Measurements from ENCODE around the gene AXIN1. TPM values are rescaled to one million over a fixed set of nuclear protein-coding genes. Genes with fewer than 3 reads are reported as not detected.
A peak's percentile ranks its signal among the peaks of the same experiment; 100 is the strongest.

The AXIN1 gene
- total and polyA plus RNA-seq, 9 of the 15 experiments (the other 6 are each of a cell fraction or from before 2014, with no cell fraction given): 0.42 to 58.0 (median 25.9) TPM

DNA sequence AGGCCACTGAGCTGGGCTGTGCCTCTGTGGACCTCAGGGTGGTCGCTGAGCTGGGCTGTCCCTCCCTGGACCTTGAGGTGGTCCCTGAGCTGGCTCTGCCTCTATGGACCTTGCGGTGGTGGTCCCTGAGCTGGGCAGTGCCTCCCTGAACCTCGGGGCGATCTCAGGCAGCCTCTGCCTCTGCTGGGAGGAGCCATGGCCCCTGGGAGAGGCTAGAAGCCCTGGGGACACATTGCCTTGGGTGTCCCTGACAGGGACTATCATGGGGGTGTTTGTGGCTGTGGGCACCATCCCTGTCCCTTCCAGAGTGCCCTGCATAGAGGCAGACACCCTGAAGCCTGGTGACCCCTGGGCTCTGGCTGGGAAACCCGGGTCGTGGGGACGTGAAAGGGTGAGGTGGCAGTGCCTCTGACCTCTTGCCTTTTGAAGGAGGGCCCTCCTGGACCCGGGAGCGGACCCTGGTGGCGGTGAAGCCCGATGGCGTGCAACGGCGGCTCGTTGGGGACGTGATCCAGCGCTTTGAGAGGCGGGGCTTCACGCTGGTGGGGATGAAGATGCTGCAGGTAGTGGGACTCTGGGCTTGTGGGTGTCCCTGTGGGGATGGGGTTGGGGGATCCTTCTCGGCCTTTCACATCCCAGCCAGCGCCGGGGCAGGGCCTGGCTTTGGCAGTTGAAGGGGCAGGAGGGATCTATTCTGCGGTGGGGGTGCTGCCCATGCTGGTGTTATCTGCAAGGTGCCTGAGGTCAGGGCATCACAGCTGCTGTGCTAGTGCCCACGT is 46.2 kb upstream of the AXIN1 start (continued):
- TF ChIP-seq, protein P1, sequence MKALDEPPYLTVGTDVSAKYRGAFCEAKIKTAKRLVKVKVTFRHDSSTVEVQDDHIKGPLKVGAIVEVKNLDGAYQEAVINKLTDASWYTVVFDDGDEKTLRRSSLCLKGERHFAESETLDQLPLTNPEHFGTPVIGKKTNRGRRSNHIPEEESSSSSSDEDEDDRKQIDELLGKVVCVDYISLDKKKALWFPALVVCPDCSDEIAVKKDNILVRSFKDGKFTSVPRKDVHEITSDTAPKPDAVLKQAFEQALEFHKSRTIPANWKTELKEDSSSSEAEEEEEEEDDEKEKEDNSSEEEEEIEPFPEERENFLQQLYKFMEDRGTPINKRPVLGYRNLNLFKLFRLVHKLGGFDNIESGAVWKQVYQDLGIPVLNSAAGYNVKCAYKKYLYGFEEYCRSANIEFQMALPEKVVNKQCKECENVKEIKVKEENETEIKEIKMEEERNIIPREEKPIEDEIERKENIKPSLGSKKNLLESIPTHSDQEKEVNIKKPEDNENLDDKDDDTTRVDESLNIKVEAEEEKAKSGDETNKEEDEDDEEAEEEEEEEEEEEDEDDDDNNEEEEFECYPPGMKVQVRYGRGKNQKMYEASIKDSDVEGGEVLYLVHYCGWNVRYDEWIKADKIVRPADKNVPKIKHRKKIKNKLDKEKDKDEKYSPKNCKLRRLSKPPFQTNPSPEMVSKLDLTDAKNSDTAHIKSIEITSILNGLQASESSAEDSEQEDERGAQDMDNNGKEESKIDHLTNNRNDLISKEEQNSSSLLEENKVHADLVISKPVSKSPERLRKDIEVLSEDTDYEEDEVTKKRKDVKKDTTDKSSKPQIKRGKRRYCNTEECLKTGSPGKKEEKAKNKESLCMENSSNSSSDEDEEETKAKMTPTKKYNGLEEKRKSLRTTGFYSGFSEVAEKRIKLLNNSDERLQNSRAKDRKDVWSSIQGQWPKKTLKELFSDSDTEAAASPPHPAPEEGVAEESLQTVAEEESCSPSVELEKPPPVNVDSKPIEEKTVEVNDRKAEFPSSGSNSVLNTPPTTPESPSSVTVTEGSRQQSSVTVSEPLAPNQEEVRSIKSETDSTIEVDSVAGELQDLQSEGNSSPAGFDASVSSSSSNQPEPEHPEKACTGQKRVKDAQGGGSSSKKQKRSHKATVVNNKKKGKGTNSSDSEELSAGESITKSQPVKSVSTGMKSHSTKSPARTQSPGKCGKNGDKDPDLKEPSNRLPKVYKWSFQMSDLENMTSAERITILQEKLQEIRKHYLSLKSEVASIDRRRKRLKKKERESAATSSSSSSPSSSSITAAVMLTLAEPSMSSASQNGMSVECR (CRISPR knock-in tag; IDR thresholded peaks at IDR 0.05): peak; percentile 45; the same call in 1 of the 2 replicates
- no peak for TF ChIP-seq NFIC (IDR thresholded peaks at IDR 0.05)
- no peak for TF ChIP-seq ZNF121 (CRISPR knock-in tag; conservative IDR thresholded peaks at IDR 0.05)
- TF ChIP-seq KDM2B (CRISPR knock-in tag; IDR thresholded peaks at IDR 0.05): no peak
- TF ChIP-seq ZBED1 (IDR thresholded peaks at IDR 0.05): no peak
- TF ChIP-seq SREBF2 (CRISPR knock-in tag; IDR thresholded peaks at IDR 0.05): no peak
- peak in 1 of 3 experiments; percentile 13 for TF ChIP-seq YY1 (IDR thresholded peaks at IDR 0.05; ENCODE audit: borderline replicate concordance in 1 of 3, control insufficient read depth in 1 of 3, extremely low read depth in 1 of 3, insufficient read depth in 3 of 3, insufficient read length in 1 of 3, insufficient replicate concordance in 2 of 3, low read depth in 1 of 3, low read length in 2 of 3)
- TF ChIP-seq, protein P2, sequence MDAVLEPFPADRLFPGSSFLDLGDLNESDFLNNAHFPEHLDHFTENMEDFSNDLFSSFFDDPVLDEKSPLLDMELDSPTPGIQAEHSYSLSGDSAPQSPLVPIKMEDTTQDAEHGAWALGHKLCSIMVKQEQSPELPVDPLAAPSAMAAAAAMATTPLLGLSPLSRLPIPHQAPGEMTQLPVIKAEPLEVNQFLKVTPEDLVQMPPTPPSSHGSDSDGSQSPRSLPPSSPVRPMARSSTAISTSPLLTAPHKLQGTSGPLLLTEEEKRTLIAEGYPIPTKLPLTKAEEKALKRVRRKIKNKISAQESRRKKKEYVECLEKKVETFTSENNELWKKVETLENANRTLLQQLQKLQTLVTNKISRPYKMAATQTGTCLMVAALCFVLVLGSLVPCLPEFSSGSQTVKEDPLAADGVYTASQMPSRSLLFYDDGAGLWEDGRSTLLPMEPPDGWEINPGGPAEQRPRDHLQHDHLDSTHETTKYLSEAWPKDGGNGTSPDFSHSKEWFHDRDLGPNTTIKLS (IDR thresholded peaks at IDR 0.05; ENCODE audit: borderline replicate concordance, low read depth): no peak
- no peak for TF ChIP-seq RBM17 (IDR thresholded peaks at IDR 0.05; ENCODE audit: borderline replicate concordance, low read depth, low read length)
- no peak for TF ChIP-seq HDAC8 (tag; IDR thresholded peaks at IDR 0.05)
- TF ChIP-seq MTF1 (CRISPR knock-in tag; IDR thresholded peaks at IDR 0.05; ENCODE audit: borderline replicate concordance): no peak
- TF ChIP-seq ZFX (CRISPR knock-in tag; IDR thresholded peaks at IDR 0.05): peak; percentile 57
- TF ChIP-seq, protein P3, sequence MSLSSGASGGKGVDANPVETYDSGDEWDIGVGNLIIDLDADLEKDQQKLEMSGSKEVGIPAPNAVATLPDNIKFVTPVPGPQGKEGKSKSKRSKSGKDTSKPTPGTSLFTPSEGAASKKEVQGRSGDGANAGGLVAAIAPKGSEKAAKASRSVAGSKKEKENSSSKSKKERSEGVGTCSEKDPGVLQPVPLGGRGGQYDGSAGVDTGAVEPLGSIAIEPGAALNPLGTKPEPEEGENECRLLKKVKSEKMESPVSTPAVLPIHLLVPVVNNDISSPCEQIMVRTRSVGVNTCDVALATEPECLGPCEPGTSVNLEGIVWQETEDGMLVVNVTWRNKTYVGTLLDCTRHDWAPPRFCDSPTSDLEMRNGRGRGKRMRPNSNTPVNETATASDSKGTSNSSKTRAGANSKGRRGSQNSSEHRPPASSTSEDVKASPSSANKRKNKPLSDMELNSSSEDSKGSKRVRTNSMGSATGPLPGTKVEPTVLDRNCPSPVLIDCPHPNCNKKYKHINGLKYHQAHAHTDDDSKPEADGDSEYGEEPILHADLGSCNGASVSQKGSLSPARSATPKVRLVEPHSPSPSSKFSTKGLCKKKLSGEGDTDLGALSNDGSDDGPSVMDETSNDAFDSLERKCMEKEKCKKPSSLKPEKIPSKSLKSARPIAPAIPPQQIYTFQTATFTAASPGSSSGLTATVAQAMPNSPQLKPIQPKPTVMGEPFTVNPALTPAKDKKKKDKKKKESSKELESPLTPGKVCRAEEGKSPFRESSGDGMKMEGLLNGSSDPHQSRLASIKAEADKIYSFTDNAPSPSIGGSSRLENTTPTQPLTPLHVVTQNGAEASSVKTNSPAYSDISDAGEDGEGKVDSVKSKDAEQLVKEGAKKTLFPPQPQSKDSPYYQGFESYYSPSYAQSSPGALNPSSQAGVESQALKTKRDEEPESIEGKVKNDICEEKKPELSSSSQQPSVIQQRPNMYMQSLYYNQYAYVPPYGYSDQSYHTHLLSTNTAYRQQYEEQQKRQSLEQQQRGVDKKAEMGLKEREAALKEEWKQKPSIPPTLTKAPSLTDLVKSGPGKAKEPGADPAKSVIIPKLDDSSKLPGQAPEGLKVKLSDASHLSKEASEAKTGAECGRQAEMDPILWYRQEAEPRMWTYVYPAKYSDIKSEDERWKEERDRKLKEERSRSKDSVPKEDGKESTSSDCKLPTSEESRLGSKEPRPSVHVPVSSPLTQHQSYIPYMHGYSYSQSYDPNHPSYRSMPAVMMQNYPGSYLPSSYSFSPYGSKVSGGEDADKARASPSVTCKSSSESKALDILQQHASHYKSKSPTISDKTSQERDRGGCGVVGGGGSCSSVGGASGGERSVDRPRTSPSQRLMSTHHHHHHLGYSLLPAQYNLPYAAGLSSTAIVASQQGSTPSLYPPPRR (CRISPR knock-in tag; IDR thresholded peaks at IDR 0.05; ENCODE audit: borderline replicate concordance): no peak
- no peak for TF ChIP-seq TAF7 (tag; IDR thresholded peaks at IDR 0.05)
- TF ChIP-seq POLR2B (IDR thresholded peaks at IDR 0.05; ENCODE audit: low read depth, partially characterized antibody): no peak
- no peak for TF ChIP-seq ASH1L (IDR thresholded peaks at IDR 0.05; ENCODE audit: borderline replicate concordance, low read depth, partially characterized antibody)

All from K562 (cell line).